NCI-H1436 treated with DMSO at 0.1 percent for 48 hours (cell line): ENCODE data around the gene RSKR.
"Not testable (repeated sequence)": the region's sequence is repeated elsewhere in the genome, so short reads cannot be mapped to it uniquely, and the experiment has no call there.

ENCODE experiments used
- DNase-seq: peaks from one replicate; lab custom pipeline; 2025; lab: John Stamatoyannopoulos, UW

Gene RSKR

DNA sequence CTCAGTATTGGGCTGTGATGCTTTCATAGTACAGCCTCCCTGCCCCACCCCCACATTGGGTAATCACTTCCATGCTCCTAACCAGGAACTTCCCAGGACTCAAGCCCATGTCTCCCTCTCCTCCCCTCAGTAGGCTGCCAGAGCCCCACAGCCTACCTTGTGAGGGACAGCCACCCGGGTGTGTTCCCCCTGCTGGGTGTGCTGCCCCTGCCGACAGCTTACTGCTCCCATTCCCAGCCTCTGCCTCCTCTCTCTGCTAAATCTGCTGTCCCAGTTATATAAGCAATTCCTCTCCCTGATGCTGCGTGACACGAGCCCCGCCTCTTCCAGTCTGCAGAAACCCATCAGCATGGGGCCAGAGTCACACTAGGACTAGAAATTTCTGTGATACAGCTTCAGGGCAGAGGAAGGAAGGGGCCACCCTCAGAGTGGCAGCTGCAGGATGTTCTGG lies at the start of gene RSKR:
Gene RSKR (minus strand): TSS at position 255 of the 451 bp plus-strand sequence. CDS start 24 bp downstream, at position 231.
- DNase-seq, result no peak

GRCh38 chr17:28663723-28664122 lies 49.7 kb upstream of the RSKR start:
- no peak for DNase-seq

DNA sequence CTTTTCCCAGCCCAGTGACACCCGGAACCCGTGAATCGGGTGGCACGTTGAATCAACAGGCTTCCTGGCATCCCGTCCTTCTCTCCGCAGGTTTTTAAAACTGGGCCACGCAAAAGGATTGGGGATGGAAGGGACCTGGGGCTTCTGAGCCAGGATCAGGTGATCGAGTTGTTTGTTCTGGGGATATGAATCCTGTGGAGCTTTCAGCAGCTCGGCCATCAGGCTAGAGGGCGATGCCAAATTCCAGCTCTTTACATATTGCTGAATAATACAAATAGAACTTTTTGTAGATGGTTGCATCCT lies 48.5 kb upstream of the RSKR start:
- DNase-seq, result no peak

- DNase-seq, result peak; percentile 73
Measured at GRCh38 chr17:28661635-28662526, 47.9 kb upstream of the RSKR start, which contains the start of the genes SDF2 and SUPT6H. TSS of gene SDF2 (minus strand) at chr17:28661906. CDS start at chr17:28661876, 30 bp downstream. TSS of gene SUPT6H (plus strand) at chr17:28662205. CDS start at chr17:28673402, 11,197 bp downstream.

DNA sequence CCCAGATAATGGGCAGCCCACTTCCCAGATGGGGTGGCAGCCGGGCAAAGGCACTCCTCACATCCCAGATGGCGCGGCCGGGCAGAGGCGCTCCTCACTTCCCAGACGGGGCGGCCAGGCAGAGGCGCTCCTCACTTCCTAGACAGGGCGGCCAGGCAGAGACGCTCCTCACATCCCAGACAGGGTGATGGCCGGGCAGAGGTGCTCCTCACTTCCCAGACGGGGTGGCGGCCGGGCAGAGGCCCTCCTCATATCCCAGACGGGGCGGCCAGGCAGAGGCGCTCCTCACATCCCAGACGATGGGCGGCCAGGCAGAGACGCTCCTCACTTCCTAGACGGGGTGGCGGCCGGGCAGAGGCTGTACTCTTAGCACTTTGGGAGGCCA lies 45.5 kb upstream of the RSKR start:
- DNase-seq, result not testable (repeated sequence)

DNA sequence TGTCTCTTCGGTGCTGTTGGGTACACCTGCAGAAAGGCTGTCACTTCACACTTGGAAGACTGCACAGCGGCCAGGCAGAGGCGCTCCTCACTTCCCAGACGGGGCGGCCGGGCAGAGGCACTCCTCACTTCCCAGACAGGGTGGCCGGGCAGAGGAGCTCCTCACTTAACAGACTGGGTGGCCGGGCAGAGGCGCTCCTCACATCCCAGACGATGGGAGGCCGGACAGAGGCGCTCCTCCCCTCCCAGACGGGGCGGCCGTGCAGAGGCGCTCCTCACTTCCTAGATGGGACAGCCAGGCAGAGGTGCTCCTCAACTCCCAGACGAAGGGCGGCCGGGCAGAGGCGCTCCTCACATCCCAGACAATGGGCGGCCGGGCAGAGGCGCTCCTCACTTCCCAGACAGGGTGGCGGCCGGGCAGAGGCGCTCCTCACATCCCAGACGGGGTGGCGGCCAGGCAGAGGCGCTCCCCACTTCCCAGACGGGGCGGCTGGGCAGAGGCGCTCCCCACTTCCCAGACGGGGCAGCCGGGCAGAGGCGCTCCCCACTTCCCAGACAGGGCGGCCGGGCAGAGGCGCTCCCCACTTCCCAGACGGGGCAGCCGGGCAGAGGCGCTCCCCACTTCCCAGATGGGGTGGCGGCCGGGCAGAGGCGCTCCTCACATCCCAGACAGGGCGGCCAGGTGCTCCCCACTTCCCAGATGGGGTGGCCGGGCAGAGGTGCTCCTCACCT lies 44.9 kb upstream of the RSKR start:
- not testable (repeated sequence) for DNase-seq

DNA sequence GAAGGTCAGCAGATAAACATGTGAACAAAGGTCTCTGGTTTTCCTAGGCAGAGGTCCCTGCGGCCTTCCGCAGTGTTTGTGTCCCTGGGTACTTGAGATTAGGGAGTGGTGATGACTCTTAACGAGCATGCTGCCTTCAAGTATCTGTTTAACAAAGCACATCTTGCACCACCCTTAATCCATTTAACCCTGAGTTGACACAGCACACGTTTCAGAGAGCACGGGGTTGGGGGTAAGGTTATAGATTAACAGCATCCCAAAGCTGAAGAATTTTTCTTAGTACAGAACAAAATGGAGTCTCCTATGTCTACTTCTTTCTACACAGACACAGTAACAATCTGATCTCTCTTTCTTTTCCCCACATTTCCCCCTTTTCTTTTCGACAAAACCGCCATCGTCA lies 44.4 kb upstream of the RSKR start:
- DNase-seq, result not testable (repeated sequence)

DNA sequence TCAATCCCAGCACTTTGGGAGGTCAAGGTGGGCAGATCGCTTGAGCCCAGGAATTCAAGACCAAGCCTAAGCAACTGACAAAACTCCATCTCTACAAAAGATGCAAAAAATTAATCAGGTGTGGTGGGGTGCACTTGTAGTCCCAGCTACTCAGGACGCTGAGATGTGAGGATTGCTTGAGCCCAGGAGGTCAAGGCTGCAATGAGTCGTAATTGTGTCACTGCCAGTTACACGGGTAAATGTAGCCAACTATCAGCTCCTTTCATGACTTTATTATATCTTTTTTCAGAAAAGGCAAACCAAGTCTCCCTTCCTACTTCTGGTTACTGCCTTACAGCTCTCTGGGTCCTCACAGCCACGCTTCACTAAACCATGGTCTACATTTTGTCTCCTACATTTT lies 43.8 kb upstream of the RSKR start:
- no peak for DNase-seq

- DNase-seq, result no peak
Measured at GRCh38 chr17:28655160-28655559, 41.2 kb upstream of the RSKR start.

GRCh38 chr17:28648698-28649097 lies 34.7 kb upstream of the RSKR start:
- no peak for DNase-seq

DNA sequence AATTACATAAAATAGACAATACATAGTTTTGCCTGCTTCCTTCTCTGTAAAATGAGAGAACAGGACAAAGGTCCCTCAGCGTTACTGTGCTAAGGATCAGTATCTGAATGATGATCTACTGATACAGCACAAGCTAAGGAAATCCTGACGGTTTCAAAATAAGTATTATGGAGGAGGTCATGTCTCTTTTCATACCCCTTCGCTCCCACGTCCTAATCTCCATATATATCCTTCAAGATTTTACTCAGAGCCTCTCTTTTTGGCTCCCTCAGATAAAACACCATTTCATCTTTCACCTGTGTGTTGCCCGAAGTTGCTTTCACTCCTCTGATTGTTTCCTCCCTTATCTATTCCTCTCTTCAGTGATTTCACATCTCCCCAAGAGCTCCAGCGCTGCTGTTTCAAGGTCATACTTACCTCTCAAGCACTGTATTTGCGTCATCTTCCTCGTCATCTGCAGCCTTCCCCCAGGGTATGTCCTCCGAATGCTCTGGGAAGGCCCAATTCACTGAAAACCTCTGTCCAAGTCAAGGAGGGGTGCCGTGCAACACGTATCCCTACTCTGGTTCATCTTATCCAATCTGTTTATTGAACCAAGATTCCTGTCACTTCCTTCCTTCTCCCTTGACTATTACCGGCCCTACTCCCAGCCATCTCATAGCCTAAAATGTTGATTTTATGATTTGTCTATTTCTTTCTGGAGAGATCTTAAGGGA lies 32.2 kb upstream of the RSKR start:
- DNase-seq, result no peak

DNA sequence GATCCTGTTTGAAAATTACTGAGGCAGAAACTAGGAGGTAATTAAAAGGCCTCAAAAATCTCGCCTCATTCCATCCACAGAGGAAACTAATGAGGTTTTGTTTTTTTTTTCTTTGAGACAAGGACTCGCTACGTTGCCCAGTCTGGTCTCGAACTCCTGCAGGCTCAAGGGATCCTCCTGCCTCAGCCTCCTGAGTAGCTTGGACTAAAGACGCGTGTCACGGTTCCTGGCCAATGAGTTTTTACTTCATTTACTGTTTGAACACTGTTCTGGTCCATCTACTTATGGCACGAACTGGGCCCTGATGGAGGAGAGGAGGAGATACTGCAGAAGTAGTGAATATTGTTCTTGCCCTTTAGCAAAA lies 31.6 kb upstream of the RSKR start:
- DNase-seq, result no peak

DNA sequence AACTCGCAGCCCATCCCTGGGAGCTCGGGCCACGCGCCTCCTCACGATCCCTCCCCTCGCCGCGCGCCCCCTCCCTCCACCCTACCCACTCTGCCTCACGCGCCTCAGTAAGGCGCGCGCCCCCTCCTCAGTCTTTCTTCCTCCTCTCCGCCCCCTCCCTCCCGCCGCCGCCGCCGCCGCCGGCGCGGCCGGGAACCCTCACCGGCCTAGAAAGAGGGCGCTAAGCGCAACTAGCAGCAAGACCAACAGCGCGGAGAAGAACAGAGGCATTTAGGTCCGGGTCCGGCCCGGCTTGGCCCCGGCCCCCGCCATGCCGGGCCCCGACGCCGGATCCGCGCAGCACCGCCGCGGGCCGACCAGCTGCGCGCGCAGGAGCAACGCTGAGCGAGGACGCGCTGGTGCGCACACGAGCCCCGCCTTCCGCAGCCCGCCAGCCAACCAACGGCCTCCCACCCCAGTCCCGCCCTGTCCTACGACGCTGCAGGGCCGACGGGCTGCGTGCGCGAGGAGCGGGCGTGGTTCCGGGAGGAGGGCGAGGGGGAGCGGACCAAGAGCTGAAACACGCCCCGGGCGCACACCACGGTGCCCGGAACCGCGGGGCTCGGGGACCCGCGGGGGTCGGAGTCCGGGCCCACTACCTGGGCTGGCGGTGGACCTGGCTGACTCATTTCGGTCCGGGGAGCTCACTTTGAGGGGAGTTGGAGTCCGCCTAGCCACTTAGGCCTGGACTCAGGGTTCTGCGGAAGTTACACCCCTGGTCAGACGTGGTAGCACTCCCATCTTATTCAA lies 31.0 kb upstream of the RSKR start, which contains the start of gene BLTP2:
Gene BLTP2 (minus strand): TSS at position 372 of the 789 bp plus-strand sequence. CDS start 102 bp downstream, at position 270.
- DNase-seq, result peak; percentile 55

- peak; percentile 12 for DNase-seq
Measured at GRCh38 chr17:28643983-28644786, 30.2 kb upstream of the RSKR start.

- no peak for DNase-seq
Measured at GRCh38 chr17:28641579-28641978, 27.6 kb upstream of the RSKR start.

DNA sequence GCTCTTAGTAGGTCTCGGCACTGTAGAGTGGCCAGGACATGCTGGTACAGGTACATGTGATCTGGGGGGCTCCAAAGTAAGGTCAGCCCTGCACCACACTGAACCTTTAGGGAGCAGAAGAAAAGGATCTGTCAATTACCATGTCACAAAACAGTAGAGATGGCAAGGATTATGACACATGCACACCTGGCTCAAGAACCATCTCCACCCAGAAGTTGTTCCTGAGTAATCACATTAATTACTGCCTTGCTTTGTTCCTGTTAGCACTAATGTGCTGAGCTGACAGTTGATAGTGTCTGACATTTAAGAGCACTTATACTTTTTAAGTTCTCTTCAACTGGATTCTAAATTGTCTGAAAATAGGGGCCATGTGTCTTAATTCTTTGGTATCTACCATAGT lies 21.5 kb upstream of the RSKR start:
- DNase-seq, result no peak

- no peak for DNase-seq
Measured at GRCh38 chr17:28634206-28634865, 20.4 kb upstream of the RSKR start.

GRCh38 chr17:28626818-28627217 lies 12.8 kb upstream of the RSKR start:
- DNase-seq, result no peak

GRCh38 chr17:28624148-28624547 lies 10.2 kb upstream of the RSKR start:
- no peak for DNase-seq

DNA sequence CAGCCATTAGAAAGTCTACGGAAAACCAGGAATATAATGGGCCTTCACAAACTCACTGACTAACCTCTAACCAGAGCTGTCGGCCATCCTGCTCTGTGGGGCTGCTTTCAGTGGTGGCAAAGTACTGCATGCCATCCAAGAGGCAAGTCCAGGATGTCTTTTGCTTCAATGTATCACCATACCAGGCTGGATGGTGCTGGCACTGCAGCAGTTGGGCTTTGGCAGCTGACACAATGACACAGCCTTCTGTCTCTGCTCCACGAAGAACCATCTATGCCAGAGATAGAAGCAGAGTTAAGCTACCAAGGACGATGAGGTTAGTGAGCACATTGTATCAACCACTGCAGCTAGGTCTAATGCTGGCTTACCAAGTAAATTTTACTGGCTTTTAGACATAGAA lies 9.7 kb upstream of the RSKR start:
- DNase-seq, result no peak
